ENCODE measurements around the gene KCTD1.

GRCh38 chr18:26553943-26554342 is 5.6 kb upstream of the KCTD1 start:
- TF ChIP-seq POLR2A (IDR thresholded peaks at IDR 0.05; ENCODE audit: low read length) (no peak), GATA1 (IDR thresholded peaks at IDR 0.05; ENCODE audit: low read depth, low read length) (no peak)

Measured in erythroblast (primary cell).